HepG2 (cell line): ENCODE data around the gene LAMTOR3. TPM values are rescaled to one million over a fixed set of nuclear protein-coding genes. Genes with fewer than 3 reads are reported as not detected.

Source experiments
- ATAC-seq: fragments of 200-7000 bp; cut with Tn5 transposase; 3 replicates; pipeline ENCODE4 v1.9.1; 2020; ENCODE audit warnings: mild to moderate bottlenecking, moderate library complexity
- BruUV-seq: library from RNA; stranded (reverse); fragments of 400-500 nt; replicated peaks from 2 replicates; lab custom pipeline; 2021; lab: Mats Ljungman, UMichigan
- CTCF ChIA-PET: fragments of 300-600 bp; formaldehyde crosslinking; extraction: SDS; loops from one replicate; lab custom pipeline; 2021; ENCODE audit warnings: low total read pairs, inconsistent platforms, low intra/inter-chr PET ratio; lab: Yijun Ruan, JAX
- POLR2A ChIA-PET: fragments of 350-600 bp; sonication (Branson Sonifier 250); formaldehyde crosslinking; loops from one replicate; lab custom pipeline; 2020; ENCODE audit warnings: antibody characterized with exemption, inconsistent platforms; lab: Yijun Ruan, JAX
- DNase-seq: peaks from one replicate; pipeline ENCODE4 v3.0.0-alpha.2; 2015; ENCODE audit warnings: low spot score
- FAIRE-seq: peaks from 3 replicates; lab custom pipeline; 2011; peaks lifted over from hg19 to GRCh38; lab: Jason Lieb, UNC
- H2AFZ ChIP-seq: one replicate; pipeline ENCODE4 v1.6.1; 2011; ENCODE audit warnings: low read length, inconsistent platforms
- H3K27ac ChIP-seq: fragments of 300-600 bp; 3 replicates; pipeline ENCODE4 v1.8.0; 2011; ENCODE audit warnings: mixed run types, mild to moderate bottlenecking, mixed read lengths, low read length, inconsistent platforms; ENCODE audit not compliant: insufficient read depth; ENCODE audit errors: extremely low read length
- H3K27me3 ChIP-seq, 2 experiments: fragments of 200-600 bp in 1 of 2; 2 replicates in 1 of 2; 3 replicates in 1 of 2; pipeline versions ENCODE4 v1.6.0 to v1.8.0; 2011; ENCODE audit warnings: low read length in 2 of 2, mild to moderate bottlenecking in 2 of 2, moderate library complexity in 2 of 2, inconsistent platforms in 1 of 2; ENCODE audit not compliant: insufficient read depth in 2 of 2, control insufficient read depth in 1 of 2
- H3K36me3 ChIP-seq, 2 experiments: fragments of 200-600 bp in 1 of 2; replicated peaks in 1 of 2; 2 replicates in 1 of 2; 3 replicates in 1 of 2; pipeline versions ENCODE4 v1.5.1 to v1.8.0; 2011; ENCODE audit warnings: low read length in 2 of 2, inconsistent platforms in 1 of 2; ENCODE audit not compliant: insufficient read depth in 2 of 2, control insufficient read depth in 1 of 2
- H3K4me1 ChIP-seq: 2 replicates; pipeline ENCODE4 v1.5.1; 2012; ENCODE audit warnings: low read length, inconsistent platforms; ENCODE audit not compliant: insufficient read depth
- H3K4me2 ChIP-seq: 2 replicates; pipeline ENCODE4 v1.6.0; 2011; ENCODE audit warnings: low read depth, low read length, inconsistent platforms
- H3K4me3 ChIP-seq, 3 experiments: fragments of 200-600 bp in 1 of 3; sonication (generic), shearing (Covaris generic) in 1 of 3; replicated peaks in 1 of 3; 2 replicates each; pipeline ENCODE4 v1.5.1; 2011 to 2016; ENCODE audit warnings: low read length in 3 of 3, inconsistent platforms in 2 of 3, low read depth in 2 of 3, mild to moderate bottlenecking in 2 of 3, control low read depth in 1 of 3, mixed read lengths in 1 of 3; ENCODE audit not compliant: insufficient read depth in 1 of 3
- H3K79me2 ChIP-seq: one replicate; pipeline ENCODE4 v1.6.1; 2011; ENCODE audit warnings: low read length, inconsistent platforms; ENCODE audit not compliant: insufficient read depth
- H3K9ac ChIP-seq: 2 replicates; pipeline ENCODE4 v1.6.0; 2011; ENCODE audit warnings: mild to moderate bottlenecking, low read depth, low read length, inconsistent platforms; ENCODE audit not compliant: insufficient read depth
- H3K9me3 ChIP-seq: 2 replicates; pipeline ENCODE4 v1.5.1; 2012; ENCODE audit warnings: mild to moderate bottlenecking, low read length
- H4K20me1 ChIP-seq: 2 replicates; pipeline ENCODE4 v1.6.0; 2011; ENCODE audit warnings: inconsistent platforms, mild to moderate bottlenecking, low read length, moderate library complexity; ENCODE audit not compliant: insufficient read depth
- CBFB ChIP-seq: sonication (generic); formaldehyde crosslinking; IDR thresholded peaks from 2 replicates; pipeline ENCODE4 v1.4.0; 2020; ENCODE audit warnings: missing genetic modification reagents
- EP300 ChIP-seq, 3 experiments: sonication (generic) in 1 of 3; formaldehyde crosslinking in 1 of 3; IDR thresholded peaks; 2 replicates each; pipeline versions ENCODE4 v1.5.1 to v1.6.1; 2011 to 2020; ENCODE audit warnings: low read depth in 2 of 3, low read length in 2 of 3, borderline replicate concordance in 1 of 3, improper control_type of control experiment in 1 of 3, mild to moderate bottlenecking in 1 of 3, missing genetic modification reagents in 1 of 3, moderate library complexity in 1 of 3
- HOXA3 ChIP-seq: sonication (generic); formaldehyde crosslinking; IDR thresholded peaks from 2 replicates; pipeline ENCODE4 v1.5.0; 2020; ENCODE audit warnings: missing genetic modification reagents
- ISL2 ChIP-seq: sonication (generic); formaldehyde crosslinking; IDR thresholded peaks from 2 replicates; pipeline ENCODE4 v1.5.0; 2020; ENCODE audit warnings: missing genetic modification reagents
- KDM3A ChIP-seq: IDR thresholded peaks from 2 replicates; pipeline ENCODE4 v1.6.1; 2018; ENCODE audit warnings: low read depth, missing compliant biosample characterization
- KLF9 ChIP-seq: IDR thresholded peaks from 2 replicates; pipeline ENCODE4 v1.6.1; 2016; ENCODE audit warnings: low read depth
- MATR3 ChIP-seq: sonication (generic); formaldehyde crosslinking; IDR thresholded peaks from 2 replicates; pipeline ENCODE4 v1.4.0; 2020; ENCODE audit warnings: missing genetic modification reagents
- SYNCRIP ChIP-seq: fragments of 200-400 bp; formaldehyde crosslinking; IDR thresholded peaks from 2 replicates; pipeline ENCODE4 v1.6.1; 2018; ENCODE audit warnings: mild to moderate bottlenecking, low read depth, low read length; ENCODE audit not compliant: insufficient read depth
- YEATS2 ChIP-seq: sonication (generic); formaldehyde crosslinking; IDR thresholded peaks from 2 replicates; pipeline ENCODE4 v1.4.0; 2020; ENCODE audit warnings: missing genetic modification reagents, borderline replicate concordance
- ZKSCAN5 ChIP-seq: sonication (generic); formaldehyde crosslinking; IDR thresholded peaks from 2 replicates; pipeline ENCODE4 v1.5.1; 2020; ENCODE audit warnings: mild to moderate bottlenecking, missing genetic modification reagents
- ZNF225 ChIP-seq: sonication (generic); formaldehyde crosslinking; IDR thresholded peaks from 2 replicates; pipeline ENCODE4 v1.4.0; 2020; ENCODE audit warnings: mild to moderate bottlenecking, missing genetic modification reagents
- ZNF253 ChIP-seq: sonication (generic); formaldehyde crosslinking; IDR thresholded peaks from 2 replicates; pipeline ENCODE4 v1.8.0; 2022; ENCODE audit warnings: mild to moderate bottlenecking, missing genetic modification reagents, borderline replicate concordance
- ZNF44 ChIP-seq: sonication (generic); formaldehyde crosslinking; IDR thresholded peaks from 2 replicates; pipeline ENCODE4 v1.5.1; 2020; ENCODE audit warnings: mild to moderate bottlenecking, missing genetic modification reagents
- WGBS: methylation state at CpG from one replicate; pipeline ENCODE4 v1.1.6; 2017; ENCODE audit warnings: low lambda C conversion rate; 5-methylcytosine and 5-hydroxymethylcytosine counted together
- in situ Hi-C: cut with HindIII; loops from 2 replicates; pipeline ENCODE4 v1.10.0; 2017; ENCODE audit warnings: low pct_unique_long_range_greater_than_20kb; ENCODE audit not compliant: extremely low pct_ligation_motif_present
- intact Hi-C: fragments of 100-400 bp; cut with micrococcal nuclease; formaldehyde crosslinking; loops from one replicate; pipeline ENCODE4 v1.10.0; 2022; ENCODE audit not compliant: unreplicated experiment
- polyA plus RNA-seq, 8 experiments: library from polyadenylated mRNA; depleted of rRNA in 3 of 8; stranded (reverse) in 7 of 8; unstranded in 1 of 8; fragments of >200 nt; fragmentation: Illumina TruSeq in 4 of 8; extraction: Trizol in 4 of 8; gene quantifications; 2 replicates each; pipeline versions ENCODE4 v1.2.1 to v1.2.3, GENCODE V29; 2011 to 2016; ENCODE audit warnings: low read depth in 4 of 8, missing spikeins in 1 of 8, mixed read lengths in 1 of 8; ENCODE audit not compliant: insufficient read depth in 1 of 8
- total RNA-seq, 5 experiments: library from RNA; depleted of rRNA; stranded (reverse); fragments of >200 nt; fragmentation: Illumina TruSeq; extraction: Trizol; gene quantifications; 2 replicates each; pipeline ENCODE4 v1.2.3, GENCODE V29; 2016; ENCODE audit warnings: low read depth in 1 of 5
- TF ChIP-seq, protein P1 (sequence below): fragments of 450-650 bp; IDR thresholded peaks from 2 replicates; pipeline ENCODE4 v1.6.1; 2017; ENCODE audit warnings: mild to moderate bottlenecking
- TF ChIP-seq, protein P2 (sequence below): sonication (generic); formaldehyde crosslinking; IDR thresholded peaks from 2 replicates; pipeline ENCODE4 v1.4.0; 2020; ENCODE audit warnings: missing genetic modification reagents, borderline replicate concordance

The LAMTOR3 gene
- total and polyA plus RNA-seq, 2 of the 13 experiments (the other 11 are each of a cell fraction or from before 2014, with no cell fraction given) = 47.6 to 49.1 TPM

DNA sequence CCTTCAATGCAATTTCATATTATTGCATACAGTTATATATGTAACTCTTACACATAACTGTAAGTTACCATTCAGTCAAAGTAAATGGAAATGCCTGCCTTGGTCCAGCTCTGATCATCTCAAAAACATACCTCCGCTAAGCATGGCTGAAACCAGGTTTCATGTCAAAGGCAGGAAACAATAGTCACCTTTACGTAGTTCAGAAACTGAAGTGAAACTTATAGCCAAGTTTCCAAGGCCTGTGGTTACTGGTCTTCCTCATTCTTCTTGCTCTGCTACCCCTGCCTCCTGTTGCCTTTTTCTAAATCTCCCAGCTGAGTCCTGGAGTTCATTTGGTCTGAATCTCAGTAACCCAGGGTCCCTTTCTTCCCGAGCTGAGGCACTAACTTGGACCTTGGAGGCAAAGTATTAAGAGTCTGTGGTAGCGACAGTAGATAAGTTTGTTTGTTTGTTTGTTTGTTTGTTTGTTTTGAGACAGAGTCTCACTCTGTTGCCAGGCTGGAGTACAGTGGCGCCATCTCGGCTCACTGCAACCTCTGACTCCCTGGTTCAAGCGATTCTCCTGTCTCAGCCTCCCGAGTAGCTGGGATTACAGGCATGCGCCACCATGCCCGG lies 46.8 kb downstream of the LAMTOR3 start (continued):
- TF ChIP-seq, protein P1, sequence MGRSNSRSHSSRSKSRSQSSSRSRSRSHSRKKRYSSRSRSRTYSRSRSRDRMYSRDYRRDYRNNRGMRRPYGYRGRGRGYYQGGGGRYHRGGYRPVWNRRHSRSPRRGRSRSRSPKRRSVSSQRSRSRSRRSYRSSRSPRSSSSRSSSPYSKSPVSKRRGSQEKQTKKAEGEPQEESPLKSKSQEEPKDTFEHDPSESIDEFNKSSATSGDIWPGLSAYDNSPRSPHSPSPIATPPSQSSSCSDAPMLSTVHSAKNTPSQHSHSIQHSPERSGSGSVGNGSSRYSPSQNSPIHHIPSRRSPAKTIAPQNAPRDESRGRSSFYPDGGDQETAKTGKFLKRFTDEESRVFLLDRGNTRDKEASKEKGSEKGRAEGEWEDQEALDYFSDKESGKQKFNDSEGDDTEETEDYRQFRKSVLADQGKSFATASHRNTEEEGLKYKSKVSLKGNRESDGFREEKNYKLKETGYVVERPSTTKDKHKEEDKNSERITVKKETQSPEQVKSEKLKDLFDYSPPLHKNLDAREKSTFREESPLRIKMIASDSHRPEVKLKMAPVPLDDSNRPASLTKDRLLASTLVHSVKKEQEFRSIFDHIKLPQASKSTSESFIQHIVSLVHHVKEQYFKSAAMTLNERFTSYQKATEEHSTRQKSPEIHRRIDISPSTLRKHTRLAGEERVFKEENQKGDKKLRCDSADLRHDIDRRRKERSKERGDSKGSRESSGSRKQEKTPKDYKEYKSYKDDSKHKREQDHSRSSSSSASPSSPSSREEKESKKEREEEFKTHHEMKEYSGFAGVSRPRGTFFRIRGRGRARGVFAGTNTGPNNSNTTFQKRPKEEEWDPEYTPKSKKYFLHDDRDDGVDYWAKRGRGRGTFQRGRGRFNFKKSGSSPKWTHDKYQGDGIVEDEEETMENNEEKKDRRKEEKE = no peak
- TF ChIP-seq YEATS2 (CRISPR knock-in tag) = no peak
- no peak for TF ChIP-seq ZNF253 (CRISPR knock-in tag)
- no peak for TF ChIP-seq ZNF44 (CRISPR knock-in tag)
- no peak for TF ChIP-seq EP300 (IDR thresholded peaks at IDR 0.05; ENCODE audit: low read depth in 2 of 2, low read length in 2 of 2)
- TF ChIP-seq EP300 (CRISPR knock-in tag; IDR thresholded peaks at IDR 0.05; ENCODE audit: borderline replicate concordance) = no peak

DNA sequence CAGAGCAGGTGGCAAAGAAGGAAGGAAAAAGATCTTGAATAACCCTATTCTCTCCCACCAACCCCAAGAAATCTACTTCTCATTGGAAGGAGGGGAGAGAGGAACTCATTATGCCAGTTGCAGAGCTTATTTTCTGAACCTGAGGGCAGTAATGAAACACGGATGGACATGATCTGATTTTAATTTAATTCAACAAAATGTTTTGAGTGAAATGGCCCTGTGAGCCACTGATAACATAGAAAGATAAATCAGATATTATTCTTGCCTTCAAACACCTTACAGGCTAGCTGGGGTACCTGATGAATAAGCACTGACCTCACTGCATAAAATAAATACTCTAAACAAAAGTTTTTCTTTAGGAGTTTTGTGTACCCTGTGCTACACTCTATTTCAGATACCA lies 47.3 kb downstream of the LAMTOR3 start:
- H3K36me3 ChIP-seq = no peaks in the 10 kb centered on the region
- no peak for FAIRE-seq
- TF ChIP-seq, protein P2, sequence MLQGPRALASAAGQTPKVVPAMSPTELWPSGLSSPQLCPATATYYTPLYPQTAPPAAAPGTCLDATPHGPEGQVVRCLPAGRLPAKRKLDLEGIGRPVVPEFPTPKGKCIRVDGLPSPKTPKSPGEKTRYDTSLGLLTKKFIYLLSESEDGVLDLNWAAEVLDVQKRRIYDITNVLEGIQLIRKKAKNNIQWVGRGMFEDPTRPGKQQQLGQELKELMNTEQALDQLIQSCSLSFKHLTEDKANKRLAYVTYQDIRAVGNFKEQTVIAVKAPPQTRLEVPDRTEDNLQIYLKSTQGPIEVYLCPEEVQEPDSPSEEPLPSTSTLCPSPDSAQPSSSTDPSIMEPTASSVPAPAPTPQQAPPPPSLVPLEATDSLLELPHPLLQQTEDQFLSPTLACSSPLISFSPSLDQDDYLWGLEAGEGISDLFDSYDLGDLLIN (CRISPR knock-in tag) = no peak
- TF ChIP-seq, protein P1 = no peak
- TF ChIP-seq KLF9 (CRISPR knock-in tag) = no peak
- no peak for TF ChIP-seq MATR3 (CRISPR knock-in tag)
- no peak for TF ChIP-seq ZNF225
- no peak for TF ChIP-seq ISL2
- TF ChIP-seq KDM3A (CRISPR knock-in tag) = no peak
- TF ChIP-seq ZKSCAN5 (CRISPR knock-in tag) = no peak
- TF ChIP-seq HOXA3 (CRISPR knock-in tag) = no peak
- TF ChIP-seq CBFB = no peak
- TF ChIP-seq SYNCRIP = no peak

More for the DNA sequence above, 47.3 kb downstream of the LAMTOR3 start:
- H2AFZ ChIP-seq = no peak overlapping the region
- no peak overlapping the region for H3K4me2 ChIP-seq
- no peaks in the 10 kb centered on the region for H3K79me2 ChIP-seq
- 0% methylated on average over 1 of the region's 1 CpG for WGBS
- no peaks in the 10 kb centered on the region for H3K4me1 ChIP-seq
- ChIA-PET POLR2A (no interaction called here), CTCF (no interaction called here)
- H3K27me3 ChIP-seq = no peaks in the 10 kb centered on the region; a peak in 1 of 5 replicates
- no peak overlapping the region for H3K27ac ChIP-seq
- H3K9ac ChIP-seq = no peak overlapping the region
- no TSS peak for BruUV-seq
- DNase-seq (no peak), ATAC-seq (no peak)
- intact Hi-C loops = no loop called here
- in situ Hi-C loops = no loop called here
- no peak overlapping the region for H3K4me3 ChIP-seq
- H4K20me1 ChIP-seq = no peaks in the 10 kb centered on the region
- no peaks in the 10 kb centered on the region for H3K9me3 ChIP-seq
